ENCODE results near the gene GRPEL1.

DNA sequence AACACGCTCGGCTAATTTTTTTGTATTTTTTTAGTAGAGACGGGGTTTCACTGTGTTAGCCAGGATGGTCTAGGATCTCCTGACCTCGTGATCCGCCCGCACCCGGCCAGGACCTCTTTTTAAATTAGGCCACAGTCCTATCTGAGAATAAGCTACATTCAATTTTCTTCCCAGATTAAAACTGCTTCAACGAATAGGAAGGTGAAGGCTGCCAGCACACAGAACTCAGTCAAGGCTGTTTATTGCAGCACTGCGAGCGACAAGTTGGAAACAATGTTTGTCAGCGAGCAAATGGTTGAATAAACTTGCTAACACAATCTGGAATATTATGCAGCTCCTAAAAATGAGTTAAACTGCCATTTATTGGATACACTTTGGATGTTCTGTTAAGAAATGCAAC, 1.9 kb downstream of the GRPEL1 start:
- TF ChIP-seq POLR2A (IDR thresholded peaks at IDR 0.05; ENCODE audit: low read depth), result no peak
- TF ChIP-seq, protein P1, sequence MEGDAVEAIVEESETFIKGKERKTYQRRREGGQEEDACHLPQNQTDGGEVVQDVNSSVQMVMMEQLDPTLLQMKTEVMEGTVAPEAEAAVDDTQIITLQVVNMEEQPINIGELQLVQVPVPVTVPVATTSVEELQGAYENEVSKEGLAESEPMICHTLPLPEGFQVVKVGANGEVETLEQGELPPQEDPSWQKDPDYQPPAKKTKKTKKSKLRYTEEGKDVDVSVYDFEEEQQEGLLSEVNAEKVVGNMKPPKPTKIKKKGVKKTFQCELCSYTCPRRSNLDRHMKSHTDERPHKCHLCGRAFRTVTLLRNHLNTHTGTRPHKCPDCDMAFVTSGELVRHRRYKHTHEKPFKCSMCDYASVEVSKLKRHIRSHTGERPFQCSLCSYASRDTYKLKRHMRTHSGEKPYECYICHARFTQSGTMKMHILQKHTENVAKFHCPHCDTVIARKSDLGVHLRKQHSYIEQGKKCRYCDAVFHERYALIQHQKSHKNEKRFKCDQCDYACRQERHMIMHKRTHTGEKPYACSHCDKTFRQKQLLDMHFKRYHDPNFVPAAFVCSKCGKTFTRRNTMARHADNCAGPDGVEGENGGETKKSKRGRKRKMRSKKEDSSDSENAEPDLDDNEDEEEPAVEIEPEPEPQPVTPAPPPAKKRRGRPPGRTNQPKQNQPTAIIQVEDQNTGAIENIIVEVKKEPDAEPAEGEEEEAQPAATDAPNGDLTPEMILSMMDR (IDR thresholded peaks at IDR 0.05), result no peak
- no peak for TF ChIP-seq POLR2AphosphoS5 (IDR thresholded peaks at IDR 0.05)
